SKM-1 (cell line): ENCODE results near the gene APBB2.
"Not testable (repeated sequence)": the region's sequence is repeated elsewhere in the genome, so short reads cannot be mapped to it uniquely, and the experiment has no call there.

ENCODE experiments used
- DNase-seq: peaks from one replicate; lab custom pipeline; 2025; ENCODE audit not compliant: unreplicated experiment; lab: John Stamatoyannopoulos, UW

Gene APBB2

DNA sequence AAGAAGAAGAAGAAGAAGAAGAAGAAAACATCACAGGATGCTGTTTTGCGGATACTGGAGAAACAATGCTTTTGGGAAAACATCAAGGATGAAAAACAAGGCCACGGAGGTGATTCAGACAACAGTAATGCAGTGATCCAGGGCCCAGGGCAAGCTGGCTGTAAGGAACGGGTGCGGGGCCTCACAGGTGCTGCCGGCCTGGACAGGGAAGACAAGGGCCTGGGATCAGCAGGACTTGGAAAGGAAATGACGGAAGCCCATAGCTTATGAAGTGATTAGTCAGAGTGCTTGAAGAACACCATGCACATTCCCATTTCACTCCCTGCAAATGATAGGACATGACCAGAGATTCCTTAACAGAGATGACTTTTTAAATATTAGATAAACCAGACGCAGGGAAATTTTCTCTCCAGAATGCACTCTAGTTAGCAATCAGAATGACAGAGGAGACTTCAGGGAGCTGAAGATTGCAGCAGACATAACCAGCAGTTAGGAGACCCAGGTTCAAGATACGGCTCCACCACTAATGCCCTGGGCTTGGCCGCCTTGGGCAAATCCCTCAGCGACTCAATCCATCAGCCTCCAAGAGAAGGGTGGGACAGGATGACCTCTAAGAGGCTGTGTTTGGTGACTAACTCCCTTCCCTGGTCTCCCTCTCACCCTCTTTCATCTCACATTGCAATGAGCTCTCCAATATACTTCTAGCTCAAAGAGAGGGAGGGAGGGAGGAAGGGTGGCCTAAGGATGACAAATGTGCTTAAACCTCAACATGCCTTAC, 54.1 kb downstream of the APBB2 start:
- DNase-seq, result no peak

DNA sequence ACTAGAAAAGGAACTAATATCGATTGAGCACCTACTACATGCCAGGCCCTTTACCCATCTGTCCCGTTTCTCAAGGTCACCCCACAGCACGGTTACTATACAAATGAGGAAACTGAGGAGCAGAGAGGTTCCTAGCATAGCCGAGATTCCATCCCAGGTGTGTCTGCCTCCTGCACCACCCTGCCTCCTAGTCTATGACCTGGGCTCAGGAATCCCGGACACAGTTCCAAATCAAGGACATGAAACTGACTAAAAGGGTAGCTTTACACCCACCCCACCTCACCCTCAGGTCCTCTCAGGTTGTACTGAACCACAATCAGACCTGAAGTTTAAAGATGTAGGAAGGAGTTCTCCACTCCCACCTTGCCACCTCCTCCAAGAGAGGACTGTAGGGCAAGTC, 55.6 kb downstream of the APBB2 start:
- DNase-seq, result no peak

DNA sequence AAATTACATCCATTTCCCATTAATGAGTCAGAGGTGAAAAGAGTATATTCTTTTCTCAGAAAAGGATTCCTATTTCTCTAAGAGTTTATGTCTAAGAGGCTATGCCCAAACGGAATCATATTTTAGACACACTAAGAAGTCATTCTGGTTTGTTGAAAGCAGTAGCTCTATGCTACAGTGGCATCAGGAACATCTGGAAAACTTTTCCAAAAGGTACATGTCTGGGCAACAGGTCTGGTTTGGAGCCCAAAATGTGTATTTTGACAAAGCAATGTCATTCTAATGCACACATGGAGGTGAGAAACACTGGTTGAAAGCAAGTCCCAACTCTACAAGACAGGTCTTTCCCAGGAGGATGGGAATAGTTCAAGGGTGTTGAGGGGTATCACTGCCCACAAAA, 56.1 kb downstream of the APBB2 start:
- DNase-seq, result no peak

DNA sequence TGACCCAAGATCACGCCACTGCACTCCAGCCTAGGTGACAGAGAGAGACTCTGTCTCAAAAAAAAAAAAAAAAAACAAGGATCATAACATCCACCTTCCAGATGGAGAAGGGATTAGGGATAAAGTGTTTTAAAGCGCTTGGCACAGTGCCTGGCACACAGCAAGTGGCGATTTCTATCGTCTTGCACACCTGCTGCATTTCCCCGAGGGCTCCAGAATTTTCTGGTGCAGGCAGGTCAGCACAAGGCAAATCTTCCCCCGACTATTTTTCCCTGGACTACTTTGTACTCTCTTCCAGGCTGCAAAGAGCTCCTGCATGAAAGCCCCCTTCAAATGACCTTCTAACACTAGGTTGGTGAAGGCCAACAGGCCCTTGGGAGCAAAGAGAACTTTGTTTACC, 57.3 kb downstream of the APBB2 start:
- DNase-seq, result no peak

DNA sequence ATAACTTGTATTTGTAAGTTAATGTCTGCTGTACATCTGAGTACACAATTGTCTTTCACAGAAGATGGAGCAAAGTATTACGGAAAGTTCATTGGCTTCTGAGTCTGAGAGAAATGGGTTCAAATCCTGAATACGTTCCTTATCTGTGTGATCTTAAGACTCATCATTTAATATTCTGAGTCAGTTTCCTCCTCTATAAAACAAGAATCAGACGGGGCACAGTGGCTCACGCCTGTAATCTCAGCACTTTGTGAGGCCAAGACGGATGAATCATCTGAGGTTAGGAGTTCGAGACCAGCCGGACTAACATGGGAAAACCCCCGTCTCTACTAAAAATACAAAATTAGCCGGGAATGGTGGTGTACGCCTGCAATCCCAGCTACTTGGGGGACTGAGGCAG, 57.8 kb downstream of the APBB2 start:
- no peak for DNase-seq

DNA sequence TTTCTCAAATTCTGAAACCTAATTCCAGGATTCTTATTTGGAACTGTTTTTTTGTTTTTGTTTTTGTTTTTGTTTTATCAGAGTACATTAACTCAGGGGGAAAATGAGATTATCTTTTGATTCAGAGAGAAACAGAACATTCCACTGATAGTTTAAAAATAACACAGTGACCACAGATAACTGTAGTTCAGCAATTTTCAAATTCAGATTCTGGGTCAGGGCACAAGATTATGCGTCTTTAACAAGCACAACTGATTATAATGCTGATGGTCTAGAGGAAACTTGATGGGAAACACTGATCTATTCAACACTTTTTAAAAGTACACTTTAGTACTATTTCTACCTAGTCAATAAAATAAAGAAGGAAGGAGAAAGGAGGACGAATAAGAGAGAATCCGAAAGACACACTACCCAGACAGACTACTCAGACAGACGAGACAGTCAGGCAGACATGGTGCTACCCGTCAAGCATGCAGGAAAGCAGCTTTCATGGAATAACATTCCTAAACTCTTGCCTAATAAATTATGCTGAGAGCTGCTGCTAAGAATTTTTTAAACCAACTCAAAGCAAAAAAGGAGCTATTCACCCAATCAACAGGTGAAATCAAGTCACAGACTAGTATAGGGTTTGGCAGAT, 59.0 kb downstream of the APBB2 start:
- no peak for DNase-seq

DNA sequence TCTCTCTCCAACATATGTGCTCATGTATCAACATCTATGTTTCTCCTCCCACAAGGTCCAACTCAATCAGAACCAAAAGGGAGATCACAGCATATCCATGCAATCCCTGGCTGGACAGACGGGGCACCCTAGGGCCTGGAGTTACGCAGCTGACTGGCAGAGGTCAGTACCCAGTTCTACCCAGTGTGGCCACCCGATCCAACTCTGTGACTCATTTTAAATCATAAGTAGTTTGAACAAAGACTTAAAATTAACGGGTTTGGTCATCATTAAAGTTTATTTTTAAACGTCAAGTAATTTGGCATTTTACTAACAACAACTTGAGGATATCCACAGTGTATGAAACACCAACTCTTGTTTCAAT, 59.5 kb downstream of the APBB2 start:
- no peak for DNase-seq

DNA sequence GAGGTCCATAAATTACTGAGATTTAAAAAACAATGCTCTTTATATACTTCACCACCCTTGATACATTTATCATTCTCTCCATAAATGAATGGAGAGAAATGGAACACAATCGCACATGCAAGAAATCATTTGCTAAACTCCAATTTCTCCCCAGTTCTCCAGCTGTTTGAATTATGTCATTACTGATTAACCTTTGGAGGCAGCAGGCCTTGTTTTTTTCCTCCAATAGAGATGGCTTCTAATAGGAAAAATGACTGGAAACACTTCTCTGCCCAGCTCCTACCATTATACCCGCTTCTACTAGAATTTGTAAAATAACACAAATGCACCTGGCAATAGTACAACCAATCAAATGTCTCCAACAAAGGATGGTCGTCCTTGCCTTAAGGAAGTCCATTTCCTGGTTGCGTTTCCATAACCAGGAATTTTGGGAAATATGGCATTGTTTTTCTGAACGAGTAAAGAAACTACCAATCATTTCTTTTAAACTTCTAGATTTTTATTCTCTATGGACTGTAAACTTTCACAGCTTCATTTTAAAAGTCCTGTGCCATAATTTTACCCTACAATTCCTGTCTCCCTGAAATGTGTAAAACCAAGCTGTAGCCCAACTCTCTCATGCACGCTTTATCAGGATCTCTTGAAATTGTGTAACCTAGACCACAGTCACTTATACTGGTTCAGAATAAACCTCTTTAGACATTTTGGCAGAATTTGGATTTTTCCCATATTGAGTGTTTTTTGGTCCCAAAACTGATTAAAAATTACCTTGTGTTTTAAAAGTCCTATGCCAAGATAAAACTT, 60.1 kb downstream of the APBB2 start:
- DNase-seq, result no peak

DNA sequence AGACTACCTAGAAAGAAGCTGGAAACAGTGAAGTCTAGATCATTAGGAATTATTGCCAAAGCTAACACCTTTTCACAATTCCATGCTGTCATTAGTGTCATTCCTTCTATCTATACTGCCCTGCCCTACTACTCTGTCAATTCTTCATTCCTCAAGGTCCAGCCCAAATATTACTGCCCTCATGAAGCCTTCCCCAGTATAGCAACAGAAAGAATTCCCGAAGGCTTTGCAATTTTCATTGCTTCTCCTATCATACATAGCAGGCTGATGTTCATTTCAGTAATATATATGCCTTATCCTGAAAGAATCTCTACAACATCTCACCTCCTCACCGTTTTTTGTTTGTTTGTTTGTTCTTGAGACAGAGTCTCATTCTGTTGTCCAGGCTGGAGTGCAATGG, 63.9 kb downstream of the APBB2 start:
- no peak for DNase-seq

DNA sequence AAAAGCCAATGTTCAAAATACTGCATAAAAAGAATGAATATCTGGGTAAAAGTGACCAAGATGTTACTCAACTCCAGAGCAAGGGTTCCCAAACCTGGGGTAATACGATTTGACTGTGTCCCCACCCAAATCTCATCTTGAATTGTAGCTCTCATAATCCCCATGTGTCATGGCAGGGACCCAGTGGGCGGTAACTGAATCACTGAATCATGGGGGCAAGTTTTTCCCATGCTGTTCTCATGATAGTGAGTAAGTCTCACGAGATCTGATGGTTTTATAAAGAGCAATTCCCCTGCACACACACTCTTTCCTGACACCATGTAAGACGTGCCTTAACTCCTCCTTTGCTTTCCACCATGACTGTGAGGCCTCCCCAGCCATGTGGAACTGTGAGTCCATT, 64.8 kb downstream of the APBB2 start:
- DNase-seq, result not testable (repeated sequence)

DNA sequence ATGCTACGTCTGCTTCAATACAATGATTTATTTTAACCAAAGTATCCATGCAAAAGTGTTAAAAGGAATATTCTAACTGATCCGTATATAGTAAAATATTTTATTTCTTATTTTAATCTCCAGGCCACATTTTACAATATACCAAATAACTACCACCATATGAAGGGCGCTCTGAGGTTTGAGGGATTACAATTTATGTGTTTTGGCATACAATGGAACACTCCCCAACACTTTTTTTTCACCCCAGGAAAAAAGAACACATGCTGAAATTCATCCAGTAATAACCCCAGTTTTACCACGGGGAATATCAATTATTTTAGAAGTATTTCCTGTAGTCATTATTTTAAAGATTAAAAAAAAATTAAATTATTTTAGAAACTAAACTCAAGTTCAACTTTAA, 65.4 kb downstream of the APBB2 start:
- DNase-seq, result no peak

DNA sequence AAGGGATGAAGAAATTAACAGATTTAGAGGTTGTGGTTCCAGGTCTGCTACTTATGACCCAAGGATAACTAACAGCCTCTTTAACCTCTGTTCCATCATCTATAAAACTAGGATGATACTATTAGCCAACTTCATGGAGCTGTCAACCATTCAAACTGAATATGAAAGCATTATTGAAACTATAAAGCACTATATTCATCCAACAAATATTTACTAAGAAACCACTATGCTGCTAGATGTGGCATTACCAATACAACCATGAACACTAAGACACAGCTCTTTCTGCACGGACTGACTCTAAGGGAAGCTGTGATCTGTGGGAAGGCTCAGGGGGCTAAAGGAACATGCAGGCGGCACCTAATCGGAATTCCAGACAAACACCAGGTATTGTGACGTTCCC, 66.0 kb downstream of the APBB2 start:
- no peak for DNase-seq

DNA sequence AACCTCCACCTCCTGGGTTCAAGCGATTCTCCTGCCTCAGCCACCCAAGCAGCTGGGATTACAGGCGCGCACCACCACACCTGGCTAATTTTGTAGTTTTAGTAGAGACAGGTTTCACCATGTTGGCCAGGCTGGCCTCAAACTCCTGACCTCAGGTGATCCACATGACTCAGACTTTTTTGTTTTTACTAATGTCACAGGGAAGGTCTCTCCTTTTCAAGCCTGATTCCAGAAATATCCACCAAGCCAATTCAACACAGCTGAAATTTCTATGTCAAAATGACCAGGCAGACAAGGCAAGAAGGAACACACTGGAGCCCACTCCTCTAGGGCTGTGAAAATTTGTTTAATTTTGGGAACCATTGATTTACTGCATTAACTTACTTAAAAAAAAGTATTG, 66.8 kb downstream of the APBB2 start:
- DNase-seq, result not testable (repeated sequence)

DNA sequence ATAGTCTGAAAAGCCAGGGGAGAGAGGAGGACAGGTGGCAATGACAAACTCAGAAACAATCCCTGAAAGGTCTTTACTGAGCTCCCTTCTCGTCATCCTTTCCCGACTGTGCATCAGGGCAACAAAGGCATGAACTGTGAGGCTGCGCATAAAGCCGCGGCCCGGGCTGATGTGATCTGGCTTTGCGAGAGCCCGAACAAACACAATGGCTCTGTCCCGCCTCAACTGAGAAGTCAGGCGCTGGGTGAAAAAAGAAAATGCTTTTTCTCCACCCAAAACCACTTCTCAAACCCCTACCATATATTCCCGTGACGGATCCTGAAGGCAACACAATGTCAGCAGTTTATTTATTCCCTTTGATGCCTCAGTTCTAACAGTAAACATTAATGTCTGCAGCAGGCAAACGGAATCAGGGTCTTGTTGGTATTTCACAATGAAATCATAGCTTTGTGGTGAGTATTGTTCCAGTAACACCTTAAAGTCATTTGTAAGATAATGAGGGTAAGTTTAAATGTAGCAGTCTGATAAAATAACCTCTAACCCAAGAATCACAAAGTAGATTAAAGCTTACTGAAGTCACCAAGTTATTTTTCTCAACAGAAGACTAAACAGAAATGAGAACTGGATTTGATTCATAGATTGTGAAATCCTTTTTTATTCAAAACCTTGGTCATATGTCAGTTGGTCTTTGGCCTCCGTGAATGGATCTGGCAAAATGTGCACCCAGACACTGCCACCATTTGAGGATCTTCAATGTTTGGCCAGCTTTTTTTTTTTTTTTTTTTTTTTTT, 67.4 kb downstream of the APBB2 start:
- DNase-seq, result no peak

DNA sequence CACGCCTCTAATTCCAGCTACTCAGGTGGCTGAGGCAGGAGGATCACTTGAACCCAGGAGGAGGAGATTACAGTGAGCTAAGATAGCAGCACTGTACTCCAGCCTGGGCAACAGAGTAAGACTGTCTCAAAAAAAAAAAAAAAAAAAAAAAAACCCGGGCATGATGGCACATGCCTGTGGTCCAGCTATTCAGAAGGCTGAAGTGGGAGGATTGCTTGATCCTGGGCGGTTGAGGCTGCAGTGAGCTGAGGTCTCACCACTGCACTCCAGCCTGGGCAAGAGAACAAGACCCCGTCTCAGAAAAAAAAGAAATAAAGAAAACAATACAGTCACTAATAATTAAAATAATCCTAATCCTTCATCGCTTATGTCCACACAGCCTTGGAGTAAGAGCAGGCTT, 68.1 kb downstream of the APBB2 start:
- DNase-seq, result no peak

DNA sequence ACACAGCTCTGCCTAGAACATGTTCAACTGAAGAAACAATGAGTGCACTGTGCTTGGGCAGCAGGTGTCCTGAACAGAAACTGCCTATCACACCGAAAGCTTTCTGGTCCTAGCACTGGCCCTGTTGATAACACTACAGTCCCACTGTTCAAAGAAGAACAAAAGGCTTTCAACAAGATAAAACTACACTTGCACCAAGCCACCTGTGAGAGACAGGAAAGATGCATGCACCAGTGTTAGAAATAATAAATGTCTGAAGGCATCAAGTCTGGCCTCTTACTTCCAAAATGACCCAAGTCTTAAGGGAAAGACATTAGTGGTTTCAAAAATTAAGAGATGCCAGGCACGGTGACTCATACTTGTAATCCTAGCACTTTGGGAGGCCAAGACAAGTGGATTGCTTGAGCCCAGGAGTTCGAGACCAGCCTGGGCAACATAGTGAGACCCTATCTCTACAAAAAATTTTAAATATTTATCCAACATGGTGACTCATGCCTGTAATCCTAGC, 68.7 kb downstream of the APBB2 start:
- no peak for DNase-seq

DNA sequence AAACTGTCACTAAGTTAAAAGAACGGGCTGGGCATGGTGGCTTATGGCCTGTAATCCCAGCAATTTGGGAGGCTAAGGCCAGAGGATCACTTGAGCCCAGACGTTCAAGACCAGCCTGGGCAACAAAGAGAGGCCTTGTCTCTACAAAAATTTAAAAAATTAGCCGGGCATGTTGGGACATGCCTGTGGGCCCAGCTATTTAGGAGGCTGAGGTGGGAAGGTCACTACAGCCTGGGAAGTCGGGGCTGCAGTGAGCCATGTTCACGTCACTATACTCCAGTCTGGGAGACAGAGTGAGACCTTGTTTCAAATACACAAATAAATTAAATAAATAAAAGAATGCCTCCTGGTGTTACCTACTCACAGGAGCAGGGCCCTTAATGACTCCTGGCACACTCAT, 69.5 kb downstream of the APBB2 start:
- no peak for DNase-seq

DNA sequence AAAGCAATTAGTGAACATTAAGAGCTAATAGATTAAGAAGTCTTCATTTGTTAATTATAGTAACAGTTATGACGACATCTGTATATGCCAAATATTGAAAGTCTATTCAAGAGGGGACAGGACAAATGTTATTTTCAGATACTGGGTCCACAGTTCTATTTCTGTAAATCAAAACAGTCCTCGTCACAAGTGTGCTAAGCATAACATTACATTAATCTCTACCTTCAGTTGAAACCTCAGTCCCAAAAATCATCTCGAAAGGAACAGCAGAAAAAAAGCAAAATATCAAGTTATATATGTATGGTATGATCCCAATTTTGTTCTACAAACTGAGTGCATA, 70.3 kb downstream of the APBB2 start:
- no peak for DNase-seq

DNA sequence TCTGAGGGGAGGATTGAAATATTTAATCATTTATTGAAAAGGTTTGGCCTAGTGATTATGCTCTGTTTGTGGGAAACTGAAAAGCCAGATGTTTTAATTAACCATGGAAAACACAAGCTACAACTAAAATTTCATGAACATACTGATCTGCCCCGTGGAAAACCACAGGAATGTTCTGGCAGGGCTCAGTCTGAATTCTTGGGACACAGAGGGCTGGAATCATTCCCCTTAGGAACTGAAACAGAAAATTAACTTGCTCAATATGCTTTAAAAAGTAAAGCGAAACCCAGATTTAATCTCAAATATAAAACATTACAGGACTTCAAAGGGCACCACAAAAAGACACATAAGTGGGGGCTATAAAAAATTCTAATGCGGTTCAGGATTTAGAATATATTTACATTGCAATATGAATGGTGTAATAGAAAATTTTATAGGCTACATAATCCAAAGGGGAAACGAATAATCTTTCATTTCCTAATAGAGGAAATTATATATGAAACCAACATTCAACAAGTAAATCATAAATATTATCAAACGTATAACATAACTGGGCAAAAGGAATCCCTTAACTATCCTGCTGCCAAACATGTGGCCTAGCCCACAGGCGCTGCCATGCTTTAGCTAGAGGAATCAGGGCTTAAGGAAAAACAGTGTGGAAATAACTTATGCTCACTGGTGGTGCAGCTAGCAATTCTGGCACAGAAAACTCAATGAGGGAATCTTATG, 70.9 kb downstream of the APBB2 start:
- DNase-seq, result no peak
